ENCODE measurements around the gene USE1. TPM values are rescaled to one million over a fixed set of nuclear protein-coding genes. Genes with fewer than 3 reads are reported as not detected.

Gene USE1
- total RNA-seq, 1 experiment from 2014 or later = 11.8 TPM

DNA sequence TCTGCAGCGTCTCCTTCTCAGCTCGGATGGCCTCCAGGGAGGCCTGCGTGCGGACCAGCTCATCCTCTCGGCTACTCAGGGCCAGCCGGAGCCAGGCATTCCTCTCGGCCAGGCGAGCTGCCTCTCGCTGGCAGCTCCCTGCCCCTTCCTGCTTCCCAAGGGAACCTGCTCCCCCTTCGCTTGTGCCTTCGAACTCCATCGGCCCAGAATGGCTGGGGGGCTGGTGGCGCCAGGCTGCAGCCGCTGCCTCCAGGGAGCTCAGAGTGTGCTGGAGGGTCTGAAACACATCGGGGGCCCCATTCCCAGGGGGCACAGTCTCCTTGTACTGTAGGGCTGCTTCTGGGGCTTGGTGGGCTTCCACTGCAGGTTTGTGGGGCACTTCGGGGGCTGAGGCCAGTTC lies 47.4 kb downstream of the USE1 start:
- DNase-seq = no peak
- no TSS peak for BruUV-seq (replicated peaks)
- Mint-ChIP-seq H3K4me1 (ENCODE audit: low read depth, unreplicated experiment) (peaks cover 24% of the 10 kb centered on the region), H3K27me3 (ENCODE audit: unreplicated experiment) (no peaks in the 10 kb centered on the region), H3K36me3 (ENCODE audit: insufficient read depth, unreplicated experiment) (peaks cover 10% of the 10 kb centered on the region), H3K4me3 (ENCODE audit: low read depth, unreplicated experiment) (no peak overlapping the region), H3K27ac (ENCODE audit: unreplicated experiment) (no peak overlapping the region), H3K9me3 (ENCODE audit: low read depth, unreplicated experiment) (no peaks in the 10 kb centered on the region)
- CTCF ChIA-PET = no interaction called here
- intact Hi-C loops (cut with micrococcal nuclease; ENCODE audit: unreplicated experiment) = no loop called here
- TF ChIP-seq CTCF (IDR thresholded peaks at IDR 0.05; ENCODE audit: unreplicated experiment) = no peak

DNA sequence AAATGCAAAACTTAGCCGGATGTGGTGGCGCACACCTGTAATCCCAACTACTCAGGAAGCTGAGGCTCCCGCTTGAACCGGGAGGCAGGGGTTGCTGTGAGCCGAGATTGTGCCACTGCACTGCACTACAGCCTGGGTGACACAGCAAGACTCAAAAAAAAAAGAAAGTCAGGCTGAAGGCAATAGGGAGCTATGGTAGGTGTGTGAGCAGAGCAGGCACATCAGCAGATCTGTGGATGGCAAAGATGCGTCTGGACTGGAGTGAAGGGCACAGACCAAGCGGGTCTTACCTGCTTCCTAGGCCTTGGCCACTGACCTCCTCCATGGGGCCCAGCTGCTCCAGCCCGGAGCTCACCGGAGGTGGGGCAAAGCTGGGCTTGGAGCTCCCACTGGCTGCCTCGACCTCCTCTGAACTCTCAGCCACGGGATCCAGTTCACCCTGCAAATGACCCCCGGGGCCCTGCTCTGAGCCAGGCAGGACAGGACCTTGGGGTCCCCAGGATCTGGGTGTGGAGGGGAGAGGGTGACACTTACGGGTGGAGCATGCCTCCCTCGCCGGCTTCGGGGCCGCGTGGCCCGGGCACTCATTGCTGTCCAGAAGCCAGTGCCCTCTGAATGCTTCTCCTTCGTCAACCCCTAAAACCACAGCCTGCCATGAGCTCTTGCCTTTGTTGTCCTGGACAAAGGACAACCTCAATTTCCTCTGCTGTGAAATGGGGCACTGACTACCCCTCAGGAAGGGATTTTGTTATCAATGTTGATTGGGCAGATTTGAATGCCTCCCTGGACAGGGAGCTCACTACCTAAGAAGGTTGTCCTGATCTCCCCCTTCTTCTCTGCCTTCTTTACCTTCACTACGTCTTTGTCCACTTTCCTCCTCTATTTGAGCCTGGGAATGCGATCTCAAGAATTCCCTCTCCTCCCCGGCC lies 48.8 kb downstream of the USE1 start:
- Mint-ChIP-seq H3K4me1 (ENCODE audit: low read depth, unreplicated experiment) (peaks cover 24% of the 10 kb centered on the region), H3K9me3 (ENCODE audit: low read depth, unreplicated experiment) (no peaks in the 10 kb centered on the region), H3K27ac (ENCODE audit: unreplicated experiment) (no peak overlapping the region), H3K27me3 (ENCODE audit: unreplicated experiment) (no peaks in the 10 kb centered on the region), H3K4me3 (ENCODE audit: low read depth, unreplicated experiment) (no peak overlapping the region), H3K36me3 (ENCODE audit: insufficient read depth, unreplicated experiment) (peaks cover 24% of the 10 kb centered on the region)
- no peak for DNase-seq
- intact Hi-C loops (cut with micrococcal nuclease; ENCODE audit: unreplicated experiment) = no loop called here
- BruUV-seq (replicated peaks) = no TSS peak
- TF ChIP-seq CTCF (IDR thresholded peaks at IDR 0.05; ENCODE audit: unreplicated experiment) = no peak
- CTCF ChIA-PET = no interaction called here

DNA sequence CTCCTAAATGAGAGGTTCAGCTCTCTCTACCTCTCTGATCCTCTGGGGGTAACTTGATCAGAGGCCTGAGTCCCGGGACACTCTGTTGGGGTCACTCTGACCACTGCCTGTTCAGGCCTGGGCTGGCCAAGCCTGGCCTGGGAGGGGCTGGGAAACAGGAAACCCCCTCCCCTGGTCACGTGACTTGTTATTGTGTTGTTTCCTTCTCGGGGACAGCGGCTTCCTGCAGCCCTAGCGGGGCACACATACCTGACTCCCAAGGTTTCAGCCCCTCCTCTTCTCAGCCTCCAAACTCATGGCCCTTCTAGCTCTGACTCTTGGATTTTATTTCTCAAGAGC lies 49.5 kb downstream of the USE1 start, which contains the start of gene USHBP1:
TSS of gene USHBP1 (minus strand) at position 105 of the 339 bp plus-strand sequence. CDS start 446 bp downstream, outside the sequence.
- TF ChIP-seq CTCF (IDR thresholded peaks at IDR 0.05; ENCODE audit: unreplicated experiment) = no peak
- H3K4me3 Mint-ChIP-seq (ENCODE audit: low read depth, unreplicated experiment) = no peak within 1 kb of the TSS
- no peaks in the 10 kb centered on the region for H3K9me3 Mint-ChIP-seq (ENCODE audit: low read depth, unreplicated experiment)
- intact Hi-C loops (cut with micrococcal nuclease; ENCODE audit: unreplicated experiment) = no loop called here
- no peaks in the 10 kb centered on the region for H3K27me3 Mint-ChIP-seq (ENCODE audit: unreplicated experiment)
- DNase-seq = no peak
- BruUV-seq (replicated peaks) = no TSS peak
- peaks cover 24% of the 10 kb centered on the region for H3K4me1 Mint-ChIP-seq (ENCODE audit: low read depth, unreplicated experiment)
- H3K36me3 Mint-ChIP-seq (ENCODE audit: insufficient read depth, unreplicated experiment) = peaks cover 24% of the 10 kb centered on the region
- CTCF ChIA-PET = interaction anchor here (0.7 kb wide), 1 partner anchor 16 kb away, joined by 3 read pairs; no protein-coding TSS in a partner anchor
- no peak within 1 kb of the TSS for H3K27ac Mint-ChIP-seq (ENCODE audit: unreplicated experiment)

- intact Hi-C loops (cut with micrococcal nuclease; ENCODE audit: unreplicated experiment) = no loop called here
- CTCF ChIA-PET = no interaction called here
- H3K27ac Mint-ChIP-seq (ENCODE audit: unreplicated experiment) = no peak overlapping the region
- no peak for DNase-seq
- no peak overlapping the region for H3K4me3 Mint-ChIP-seq (ENCODE audit: low read depth, unreplicated experiment)
- no TSS peak for BruUV-seq (replicated peaks)
- no peaks in the 10 kb centered on the region for H3K9me3 Mint-ChIP-seq (ENCODE audit: low read depth, unreplicated experiment)
- no peak for TF ChIP-seq CTCF (IDR thresholded peaks at IDR 0.05; ENCODE audit: unreplicated experiment)
- H3K27me3 Mint-ChIP-seq (ENCODE audit: unreplicated experiment) = no peaks in the 10 kb centered on the region
- H3K4me1 Mint-ChIP-seq (ENCODE audit: low read depth, unreplicated experiment) = peaks cover 17% of the 10 kb centered on the region
- peaks cover 36% of the 10 kb centered on the region for H3K36me3 Mint-ChIP-seq (ENCODE audit: insufficient read depth, unreplicated experiment)
Measured at GRCh38 chr19:17266026-17266425, 50.9 kb downstream of the USE1 start.
